ENCODE data around the gene CFL1. TPM values are rescaled to one million over a fixed set of nuclear protein-coding genes. Genes with fewer than 3 reads are reported as not detected.

Gene CFL1
- total RNA-seq, 1 donor from 2014 or later = 947 TPM

- Mint-ChIP-seq H3K4me3 (peak overlapping the region; percentile 93), H3K27ac (peak overlapping the region; percentile 84), H3K36me3 (peaks cover 32% of the 10 kb centered on the region), H3K4me1 (ENCODE audit: unreplicated experiment) (peaks cover 27% of the 10 kb centered on the region), H3K9me3 (no peaks in the 10 kb centered on the region), H3K27me3 (peaks cover 3% of the 10 kb centered on the region)
- no peak for DNase-seq (ENCODE audit: extremely low spot score, unreplicated experiment)
- TF ChIP-seq, protein P1, sequence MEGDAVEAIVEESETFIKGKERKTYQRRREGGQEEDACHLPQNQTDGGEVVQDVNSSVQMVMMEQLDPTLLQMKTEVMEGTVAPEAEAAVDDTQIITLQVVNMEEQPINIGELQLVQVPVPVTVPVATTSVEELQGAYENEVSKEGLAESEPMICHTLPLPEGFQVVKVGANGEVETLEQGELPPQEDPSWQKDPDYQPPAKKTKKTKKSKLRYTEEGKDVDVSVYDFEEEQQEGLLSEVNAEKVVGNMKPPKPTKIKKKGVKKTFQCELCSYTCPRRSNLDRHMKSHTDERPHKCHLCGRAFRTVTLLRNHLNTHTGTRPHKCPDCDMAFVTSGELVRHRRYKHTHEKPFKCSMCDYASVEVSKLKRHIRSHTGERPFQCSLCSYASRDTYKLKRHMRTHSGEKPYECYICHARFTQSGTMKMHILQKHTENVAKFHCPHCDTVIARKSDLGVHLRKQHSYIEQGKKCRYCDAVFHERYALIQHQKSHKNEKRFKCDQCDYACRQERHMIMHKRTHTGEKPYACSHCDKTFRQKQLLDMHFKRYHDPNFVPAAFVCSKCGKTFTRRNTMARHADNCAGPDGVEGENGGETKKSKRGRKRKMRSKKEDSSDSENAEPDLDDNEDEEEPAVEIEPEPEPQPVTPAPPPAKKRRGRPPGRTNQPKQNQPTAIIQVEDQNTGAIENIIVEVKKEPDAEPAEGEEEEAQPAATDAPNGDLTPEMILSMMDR (conservative IDR thresholded peaks at IDR 0.05) = no peak
Observed at GRCh38 chr11:65856689-65857499, 1.1 kb downstream of the CFL1 start.

GRCh38 chr11:65855927-65856363 lies 2.0 kb downstream of the CFL1 start:
- no peaks in the 10 kb centered on the region for H3K9me3 Mint-ChIP-seq
- peak overlapping the region; percentile 93 for H3K4me3 Mint-ChIP-seq
- H3K27ac Mint-ChIP-seq = peak overlapping the region; percentile 84
- peaks cover 3% of the 10 kb centered on the region for H3K27me3 Mint-ChIP-seq
- peaks cover 38% of the 10 kb centered on the region for H3K36me3 Mint-ChIP-seq
- H3K4me1 Mint-ChIP-seq (ENCODE audit: unreplicated experiment) = peaks cover 20% of the 10 kb centered on the region
- TF ChIP-seq, protein P1 (conservative IDR thresholded peaks at IDR 0.05) = no peak
- no peak for DNase-seq (ENCODE audit: extremely low spot score, unreplicated experiment)

- Mint-ChIP-seq H3K9me3 (no peaks in the 10 kb centered on the region), H3K27me3 (peaks cover 3% of the 10 kb centered on the region), H3K4me3 (peak overlapping the region; percentile 93), H3K4me1 (ENCODE audit: unreplicated experiment) (peaks cover 20% of the 10 kb centered on the region), H3K27ac (peak overlapping the region; percentile 86), H3K36me3 (peaks cover 38% of the 10 kb centered on the region)
- no peak for DNase-seq (ENCODE audit: extremely low spot score, unreplicated experiment)
- TF ChIP-seq, protein P1 (conservative IDR thresholded peaks at IDR 0.05) = no peak
Observed at GRCh38 chr11:65854852-65855837, 2.8 kb downstream of the CFL1 start.

- TF ChIP-seq, protein P1 (conservative IDR thresholded peaks at IDR 0.05) = no peak
- H3K9me3 Mint-ChIP-seq = no peaks in the 10 kb centered on the region
- H3K4me3 Mint-ChIP-seq = peak overlapping the region; percentile 82
- DNase-seq (ENCODE audit: extremely low spot score, unreplicated experiment) = no peak
- H3K27me3 Mint-ChIP-seq = peaks cover 3% of the 10 kb centered on the region
- H3K36me3 Mint-ChIP-seq = peaks cover 38% of the 10 kb centered on the region
- H3K4me1 Mint-ChIP-seq (ENCODE audit: unreplicated experiment) = peaks cover 20% of the 10 kb centered on the region
- peak overlapping the region; percentile 86 for H3K27ac Mint-ChIP-seq
Observed at GRCh38 chr11:65854161-65854592, 3.8 kb downstream of the CFL1 start.

DNA sequence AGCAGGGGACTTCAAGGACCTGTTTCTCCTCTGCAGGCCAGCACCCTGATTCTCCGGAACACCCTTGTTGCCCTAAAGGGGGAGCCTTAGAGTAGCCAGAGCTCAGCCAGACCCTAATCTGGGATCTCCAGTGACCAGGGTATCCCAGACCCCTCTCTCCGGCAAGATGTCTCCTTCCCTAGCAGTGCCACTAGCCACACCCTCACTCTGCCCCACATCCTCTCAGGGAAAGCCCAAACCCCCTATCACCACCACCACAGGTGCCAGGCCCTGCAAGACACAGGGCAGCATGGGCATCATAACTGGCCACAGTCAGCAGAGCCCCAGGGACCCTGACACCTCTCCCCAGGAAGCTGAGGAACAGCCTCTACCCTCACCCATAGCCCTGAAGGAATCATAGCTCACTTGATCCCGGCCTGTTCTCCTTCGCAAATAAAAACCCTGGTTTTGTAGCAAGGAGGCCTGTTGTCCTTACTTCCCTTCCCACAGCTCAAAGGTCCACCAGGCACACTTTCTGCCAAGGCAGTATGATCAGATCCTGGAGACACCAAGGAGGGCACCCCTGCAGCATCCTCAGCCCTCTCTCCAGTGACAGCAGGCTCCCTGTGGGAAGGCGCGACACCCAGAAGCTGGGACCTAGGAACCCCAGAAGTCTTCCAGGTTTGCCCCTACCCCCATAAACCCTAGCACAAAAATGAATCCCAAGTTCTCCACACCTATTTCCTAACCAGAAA lies 4.6 kb downstream of the CFL1 start:
- no peak for DNase-seq (ENCODE audit: extremely low spot score, unreplicated experiment)
- peak overlapping the region; percentile 86 for H3K27ac Mint-ChIP-seq
- TF ChIP-seq, protein P1 (conservative IDR thresholded peaks at IDR 0.05) = no peak
- H3K9me3 Mint-ChIP-seq = no peaks in the 10 kb centered on the region
- H3K36me3 Mint-ChIP-seq = peaks cover 38% of the 10 kb centered on the region
- peak overlapping the region; percentile 82 for H3K4me3 Mint-ChIP-seq
- peaks cover 20% of the 10 kb centered on the region for H3K4me1 Mint-ChIP-seq (ENCODE audit: unreplicated experiment)
- peaks cover 3% of the 10 kb centered on the region for H3K27me3 Mint-ChIP-seq
